ENCODE data around the gene GP9.

- no peak for TF ChIP-seq POLR2AphosphoS5 (IDR thresholded peaks at IDR 0.05; ENCODE audit: borderline replicate concordance, low read depth, low read length)
- TF ChIP-seq EZH2 (IDR thresholded peaks at IDR 0.05), result no peak
Observed at GRCh38 chr3:129085165-129085715, 24.7 kb downstream of the GP9 start.
